ENCODE results near the gene ENKUR.
"Not testable (repeated sequence)": the region's sequence is repeated elsewhere in the genome, so short reads cannot be mapped to it uniquely, and the experiment has no call there.

ENKUR gene

GRCh38 chr10:24969841-24970281 lies 46.1 kb downstream of the ENKUR start:
- FAIRE-seq, result no peak

- not testable (repeated sequence) for FAIRE-seq
Measured at GRCh38 chr10:24968951-24969350, 47.0 kb downstream of the ENKUR start.

- FAIRE-seq, result no peak
Measured at GRCh38 chr10:24968349-24968748, 47.6 kb downstream of the ENKUR start.

GRCh38 chr10:24966962-24967481 lies 48.9 kb downstream of the ENKUR start:
- FAIRE-seq, result no peak

GRCh38 chr10:24965051-24965450 lies 50.9 kb downstream of the ENKUR start:
- FAIRE-seq, result no peak

- FAIRE-seq, result no peak
Measured at GRCh38 chr10:24963521-24964041, 52.4 kb downstream of the ENKUR start.

- peak; percentile 21 for FAIRE-seq
Measured at GRCh38 chr10:24962995-24963394, 53.0 kb downstream of the ENKUR start.

GRCh38 chr10:24961582-24961981 lies 54.4 kb downstream of the ENKUR start:
- FAIRE-seq, result no peak

GRCh38 chr10:24959382-24959730 lies 56.6 kb downstream of the ENKUR start:
- FAIRE-seq, result no peak

GRCh38 chr10:24958721-24959381 lies 57.1 kb downstream of the ENKUR start:
- no peak for FAIRE-seq

- peak; percentile 55 for FAIRE-seq
Measured at GRCh38 chr10:24958091-24958720, 57.8 kb downstream of the ENKUR start.

- not testable (repeated sequence) for FAIRE-seq
Measured at GRCh38 chr10:24957624-24958051, 58.3 kb downstream of the ENKUR start.

- no peak for FAIRE-seq
Measured at GRCh38 chr10:24953675-24954074, 62.3 kb downstream of the ENKUR start.

GRCh38 chr10:24952707-24953645 lies 63.0 kb downstream of the ENKUR start:
- no peak for FAIRE-seq

GRCh38 chr10:24952143-24952706 lies 63.7 kb downstream of the ENKUR start, which contains the start of gene PRTFDC1:
TSS of gene PRTFDC1 (minus strand) at chr10:24952606. CDS start at chr10:24952575, 31 bp downstream.
- FAIRE-seq, result no peak

- FAIRE-seq, result no peak
Measured at GRCh38 chr10:24951201-24952142, 64.5 kb downstream of the ENKUR start.

- FAIRE-seq, result no peak
Measured at GRCh38 chr10:24950439-24950838, 65.5 kb downstream of the ENKUR start.

- no peak for FAIRE-seq
Measured at GRCh38 chr10:24949616-24950015, 66.3 kb downstream of the ENKUR start.

GRCh38 chr10:24947304-24948097 lies 68.5 kb downstream of the ENKUR start:
- no peak for FAIRE-seq

- FAIRE-seq, result no peak
Measured at GRCh38 chr10:24944512-24945255, 71.3 kb downstream of the ENKUR start.
